PC-9 (cell line): ENCODE data around the gene RBM4B.
"Not testable (repeated sequence)": the region's sequence is repeated elsewhere in the genome, so short reads cannot be mapped to it uniquely, and the experiment has no call there.

Experiments
- CTCF ChIP-seq: fragments of 200-600 bp; sonication (generic); conservative IDR thresholded peaks from 2 replicates; pipeline ENCODE4 v1.6.1; 2017; ENCODE audit warnings: mixed run types, antibody characterized with exemption, mild to moderate bottlenecking, moderate library complexity
- EZH2 ChIP-seq: fragments of 200-600 bp; sonication (generic); IDR thresholded peaks from 2 replicates; pipeline ENCODE4 v1.8.0; 2017; ENCODE audit warnings: antibody characterized with exemption, low read depth

- TF ChIP-seq CTCF, EZH2: not testable (repeated sequence)
Observed at GRCh38 chr11:66724167-66724566, 46.5 kb upstream of the RBM4B start.
